Measurements from ENCODE around the gene RCVRN.
"Not testable (repeated sequence)": the region's sequence is repeated elsewhere in the genome, so short reads cannot be mapped to it uniquely, and the experiment has no call there.

Gene RCVRN

DNA sequence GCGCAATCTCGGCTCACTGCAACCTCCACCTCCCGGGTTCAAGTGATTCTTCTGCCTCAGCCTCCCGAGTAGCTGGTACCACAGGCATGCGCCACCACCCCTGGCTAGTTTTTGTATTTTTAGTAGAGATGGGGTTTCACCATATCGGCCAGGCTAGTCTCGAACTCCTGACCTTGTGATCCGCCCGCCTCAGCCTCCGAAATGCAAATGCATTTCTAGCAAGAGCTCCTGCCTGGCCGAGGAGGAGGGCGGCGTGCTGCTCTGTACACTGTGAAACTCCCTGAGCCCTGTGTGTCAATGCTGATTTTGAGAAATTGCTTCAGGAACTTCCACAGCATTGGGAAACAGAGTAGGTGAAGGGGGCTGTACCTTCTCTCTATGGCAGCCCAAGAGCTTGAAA lies 16.1 kb upstream of the RCVRN start:
- DNase-seq = not testable (repeated sequence)

DNA sequence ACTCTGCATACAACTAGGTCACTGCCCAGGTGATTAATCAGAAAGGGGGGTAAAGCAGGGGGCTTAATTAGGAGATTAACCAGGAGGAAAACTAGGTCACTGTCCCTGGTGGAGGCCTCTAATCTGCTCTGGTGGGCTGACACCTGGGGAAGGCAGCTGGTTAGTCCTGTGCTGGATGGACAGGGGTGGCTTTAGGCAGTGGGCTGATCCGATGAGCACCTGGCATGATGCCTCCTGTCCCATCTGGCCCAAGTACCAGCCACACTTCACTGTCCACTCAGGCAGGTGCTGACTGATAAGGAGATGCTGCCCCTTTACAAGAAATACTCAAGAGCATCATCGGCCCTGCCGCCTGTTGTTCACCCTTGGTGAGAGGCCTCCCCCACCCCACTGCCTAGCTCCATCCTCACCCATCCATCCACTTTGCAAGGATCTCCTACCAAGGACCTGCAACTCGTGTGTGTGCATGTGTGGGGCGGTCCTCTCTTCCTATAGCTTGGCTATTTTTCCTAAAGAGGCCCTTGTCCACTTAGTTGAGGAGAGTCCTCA lies 13.8 kb upstream of the RCVRN start:
- peak in 1 of 2 experiments; percentile 14 for DNase-seq

DNA sequence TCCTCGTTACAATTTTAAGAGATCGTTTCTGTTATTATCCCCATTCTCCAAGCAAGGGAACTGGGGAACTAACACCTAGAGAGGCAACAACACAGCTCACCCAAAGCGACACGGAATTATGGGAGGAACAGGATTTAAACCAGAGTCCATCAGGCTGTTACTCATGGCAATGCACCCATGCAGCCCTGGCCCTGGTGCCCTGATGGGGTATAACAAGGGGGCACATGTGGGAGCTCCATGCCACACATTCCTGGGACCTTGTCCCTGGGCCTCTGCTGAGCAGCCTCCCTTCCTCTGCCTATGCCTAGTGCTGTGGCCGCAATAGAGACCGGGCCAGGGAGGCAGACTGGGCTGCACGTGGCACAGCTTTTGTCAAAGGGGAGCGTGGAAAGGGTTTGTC lies 13.3 kb upstream of the RCVRN start:
- DNase-seq = no peak

- no peak for DNase-seq
Measured at GRCh38 chr17:9917801-9918200, 12.7 kb upstream of the RCVRN start.

GRCh38 chr17:9917131-9917530 lies 12.1 kb upstream of the RCVRN start:
- no peak for DNase-seq

GRCh38 chr17:9916108-9916507 lies 11.0 kb upstream of the RCVRN start:
- DNase-seq = no peak

- DNase-seq = no peak
Measured at GRCh38 chr17:9913476-9913875, 8.4 kb upstream of the RCVRN start.

DNA sequence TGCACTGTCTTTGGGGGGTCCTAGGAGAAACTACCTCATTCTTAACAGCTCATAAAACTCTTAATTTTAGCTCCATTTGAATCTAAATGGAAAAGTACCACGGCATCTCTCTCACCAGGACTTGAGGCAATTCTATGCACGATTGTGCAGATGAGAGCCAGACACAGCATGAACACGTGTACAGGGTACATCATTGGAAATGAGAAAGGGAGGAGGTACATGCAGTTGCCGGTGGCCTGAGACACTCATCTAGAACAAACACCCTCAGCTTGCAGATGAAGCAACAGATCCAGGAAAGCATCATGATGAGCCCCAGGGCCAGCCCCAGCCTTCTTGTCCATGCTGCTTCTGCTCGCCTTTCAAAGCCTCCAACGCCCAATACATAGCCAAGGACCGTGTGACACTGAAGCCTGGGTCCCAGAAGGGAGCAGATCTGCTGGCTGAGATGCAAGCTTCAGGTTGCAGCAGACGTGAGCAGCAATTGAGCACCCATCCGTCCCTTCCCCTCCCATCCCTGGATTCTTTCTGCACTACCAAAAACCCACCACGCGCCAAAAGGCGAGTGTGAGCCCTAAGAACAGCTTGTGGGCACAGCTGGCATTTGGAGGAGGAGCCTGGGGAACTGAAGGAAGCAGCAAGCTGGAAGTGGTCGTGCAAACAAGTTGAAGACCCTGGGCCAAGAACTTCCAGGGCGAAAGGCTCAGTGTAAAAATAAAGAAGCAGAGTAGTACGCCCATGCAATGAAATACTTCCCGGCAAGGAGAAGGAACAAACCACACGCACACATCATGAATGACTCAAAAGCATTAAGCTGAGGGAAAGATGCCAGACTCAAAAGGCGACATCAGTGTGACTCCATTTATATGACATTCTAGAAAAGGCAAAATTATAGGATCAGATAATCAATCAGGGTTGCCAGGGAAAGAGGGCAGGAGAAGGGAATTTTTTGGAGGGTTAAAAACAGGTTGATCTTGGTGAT lies 7.3 kb upstream of the RCVRN start:
- no peak for DNase-seq

DNA sequence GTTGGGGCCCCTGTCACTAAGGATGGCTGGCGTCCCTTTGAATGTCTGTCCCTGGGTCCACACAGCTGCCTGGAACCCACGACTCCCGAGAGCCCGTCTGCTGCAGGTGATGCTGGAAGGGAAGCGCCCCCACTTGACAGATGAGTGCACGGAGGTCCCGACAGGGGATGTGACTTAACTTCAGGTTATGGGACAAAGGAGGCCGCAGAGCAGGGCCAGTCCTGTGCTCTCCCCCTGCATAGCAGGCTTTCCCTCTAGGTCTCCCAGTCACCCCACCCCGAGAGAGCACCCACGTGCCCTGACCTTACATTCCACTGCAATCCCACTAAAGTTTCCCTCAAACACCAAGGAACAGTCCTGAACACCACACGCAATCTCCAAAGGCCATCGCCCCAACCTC lies 6.0 kb upstream of the RCVRN start:
- DNase-seq = no peak

- no peak for DNase-seq
Measured at GRCh38 chr17:9908649-9909042, 3.6 kb upstream of the RCVRN start.

DNA sequence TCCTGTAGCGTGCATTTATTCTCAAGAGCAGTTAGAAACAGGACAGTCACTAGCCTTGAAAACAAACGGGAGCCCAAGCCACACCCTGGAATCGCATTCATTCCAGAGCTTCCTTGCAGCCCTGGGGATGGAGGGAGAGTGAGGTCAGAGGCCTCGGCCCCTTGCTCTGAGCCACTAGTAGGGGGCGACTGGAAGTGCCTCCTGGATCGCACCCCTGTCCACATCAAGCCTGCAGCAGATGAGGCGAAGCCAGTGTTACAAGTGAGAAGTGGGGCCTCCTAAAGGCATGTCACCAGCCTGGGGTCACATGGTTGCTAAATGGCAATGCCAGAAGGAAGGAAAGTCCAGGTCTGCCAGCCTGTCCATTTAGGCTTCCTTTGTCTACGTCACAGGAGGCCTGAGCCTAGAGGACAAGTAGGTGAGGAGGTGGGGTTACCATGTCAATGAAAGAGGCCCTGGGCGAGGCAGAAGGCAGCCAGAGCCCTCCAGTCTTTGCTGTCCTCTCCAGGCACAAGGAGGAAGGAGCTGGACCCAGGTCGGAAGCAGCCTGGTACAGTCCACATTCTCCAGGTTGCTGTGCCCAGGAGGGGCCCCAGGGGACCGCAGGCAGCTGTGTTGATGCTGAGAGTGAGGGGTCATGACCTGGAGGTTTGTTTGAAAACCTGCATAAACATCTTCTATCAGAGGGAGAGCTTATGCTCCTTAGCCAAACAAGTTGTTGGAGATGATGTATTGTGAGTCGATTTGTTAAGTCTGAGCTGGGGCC lies 3.0 kb upstream of the RCVRN start:
- no peak for DNase-seq

GRCh38 chr17:9907131-9907530 lies 2.1 kb upstream of the RCVRN start:
- DNase-seq = no peak

DNA sequence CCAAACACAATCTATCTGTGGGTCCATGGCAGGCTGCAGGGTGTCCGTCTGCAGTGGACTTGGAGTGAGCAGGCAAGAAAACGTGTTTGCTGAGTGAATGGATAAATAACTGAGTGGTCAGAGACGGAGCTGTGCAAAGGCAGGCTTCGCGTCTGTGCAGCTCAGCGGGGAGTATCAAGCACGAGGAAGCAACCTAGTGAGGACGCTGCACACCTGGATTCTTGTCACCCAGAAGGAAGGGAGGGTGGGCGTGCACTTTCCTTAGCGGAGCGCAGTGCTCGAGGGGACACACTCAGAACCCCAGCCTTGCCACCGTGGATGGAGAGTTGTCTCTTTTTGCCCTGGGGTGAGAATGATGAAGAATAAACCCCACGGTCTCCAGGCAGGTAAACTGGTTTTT lies 1.5 kb upstream of the RCVRN start:
- no peak for DNase-seq

GRCh38 chr17:9905902-9906301 lies 831 bp upstream of the RCVRN start:
- no peak for DNase-seq

- DNase-seq = no peak
Measured at GRCh38 chr17:9904277-9905077, 594 bp downstream of the RCVRN start.

GRCh38 chr17:9902120-9902519 lies 3.0 kb downstream of the RCVRN start:
- DNase-seq = no peak

DNA sequence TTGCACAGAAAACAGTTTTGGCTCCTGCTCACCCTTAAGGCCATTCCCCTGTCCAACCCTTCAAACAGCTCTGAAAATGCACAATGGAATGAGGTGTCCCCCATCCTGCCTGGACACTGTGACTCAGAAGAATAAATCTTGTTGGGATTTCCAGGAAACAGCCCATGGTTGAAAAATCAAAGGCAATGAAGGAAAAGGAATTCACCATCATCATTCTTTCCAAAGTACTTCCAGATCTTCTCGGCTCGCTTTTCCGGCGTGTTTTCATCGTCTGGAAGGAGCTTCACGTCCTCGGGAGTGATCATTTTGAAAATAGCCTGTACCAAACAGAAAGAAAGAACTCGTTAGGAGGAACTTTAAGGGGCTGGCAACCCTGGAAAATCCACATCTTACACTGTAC lies 4.3 kb downstream of the RCVRN start:
- DNase-seq = no peak

- no peak for DNase-seq
Measured at GRCh38 chr17:9900044-9900594, 5.0 kb downstream of the RCVRN start.

DNA sequence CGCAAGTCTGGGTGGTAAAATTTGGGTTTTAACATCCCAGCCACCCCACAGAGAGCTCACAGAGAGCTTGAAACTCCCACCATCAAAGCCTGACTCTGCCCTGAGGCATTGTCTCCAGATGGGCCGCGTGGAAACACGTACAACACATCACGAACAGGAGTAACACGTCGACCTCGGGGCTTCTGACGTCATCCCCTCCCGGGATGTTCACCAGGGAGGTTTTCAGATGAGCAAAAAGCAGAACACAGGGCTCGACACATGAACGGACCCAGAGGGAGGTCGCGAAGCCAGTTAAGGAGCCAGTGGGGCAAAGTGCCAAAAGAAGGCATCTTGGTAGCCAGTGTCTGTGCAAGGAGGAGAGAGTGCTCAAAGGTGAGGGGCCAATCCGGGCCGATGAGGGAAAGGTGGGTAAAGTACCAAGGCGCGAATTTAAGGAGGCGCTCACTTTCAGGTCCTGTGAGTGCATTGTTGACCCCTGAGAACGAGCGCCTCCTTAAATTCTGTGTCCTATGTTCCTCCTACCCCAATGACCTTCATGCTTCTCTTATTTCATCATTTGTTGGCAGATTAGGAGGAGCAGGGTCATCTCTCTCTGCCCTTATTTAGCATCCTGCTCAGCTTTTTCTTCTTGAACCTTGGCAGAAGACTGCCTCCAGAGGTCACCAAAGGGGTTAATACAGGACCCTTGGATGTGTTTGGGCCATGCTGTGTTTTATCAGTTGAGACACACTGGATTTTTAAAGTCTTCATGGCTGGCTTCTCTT lies 5.6 kb downstream of the RCVRN start:
- no peak for DNase-seq

- DNase-seq = peak in 1 of 2 experiments; percentile 48
Measured at GRCh38 chr17:9898812-9899211, 6.3 kb downstream of the RCVRN start.

DNA sequence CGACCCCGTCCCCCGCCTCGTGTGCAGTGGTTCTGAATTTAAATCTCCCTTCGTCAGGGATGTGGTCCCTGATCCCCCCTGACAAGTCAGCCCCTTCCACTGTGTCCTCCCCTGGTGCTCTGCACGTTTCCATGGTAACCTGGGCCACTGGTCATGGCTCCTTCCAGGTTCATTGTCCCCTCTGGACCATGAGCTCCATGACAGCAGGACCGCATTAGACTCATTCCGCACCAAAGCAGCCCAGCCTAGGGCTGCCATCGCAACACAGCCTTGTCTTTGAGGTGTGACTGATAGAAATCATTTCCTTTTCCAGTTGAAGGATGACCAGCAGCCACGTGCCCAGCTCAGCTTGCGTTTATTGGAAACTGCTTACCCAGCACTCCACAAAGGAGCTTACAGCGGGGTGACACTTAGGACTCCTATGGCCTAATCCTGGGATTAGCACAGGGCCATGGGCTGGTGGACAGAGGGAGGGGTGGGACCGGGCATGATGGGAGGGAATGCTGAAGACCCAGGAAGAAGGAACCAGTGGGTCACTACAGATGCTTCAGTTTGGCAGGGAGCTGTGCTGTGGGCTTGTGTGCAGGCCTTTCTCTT lies 7.6 kb downstream of the RCVRN start:
- DNase-seq = no peak

Measured in cerebellar nuclear complex (tissue), 1 donor.